Hepatocyte (in vitro differentiated cells): ENCODE data around the gene HDHD5. TPM values are rescaled to one million over a fixed set of nuclear protein-coding genes. Genes with fewer than 3 reads are reported as not detected.
A peak's percentile ranks its signal among the peaks of the same experiment; 100 is the strongest.

ENCODE experiments used
- DNase-seq: peaks from one replicate; pipeline ENCODE4 v3.0.0-alpha.2; 2016; ENCODE audit warnings: low spot score
- H2AFZ ChIP-seq: fragments of 200-600 bp; sonication (generic); 2 replicates; pipeline ENCODE4 v1.6.0; 2016; ENCODE audit warnings: antibody characterized with exemption, mild to moderate bottlenecking
- H3K27ac ChIP-seq: fragments of 200-600 bp; sonication (generic); 2 replicates; pipeline ENCODE4 v1.5.1; 2016; ENCODE audit warnings: mild to moderate bottlenecking
- H3K27me3 ChIP-seq: fragments of 200-600 bp; sonication (generic); 2 replicates; pipeline ENCODE4 v1.6.1; 2016
- H3K36me3 ChIP-seq: fragments of 200-600 bp; sonication (generic); replicated peaks from 2 replicates; pipeline ENCODE4 v1.5.1; 2016; ENCODE audit warnings: low read depth; ENCODE audit not compliant: insufficient read depth
- H3K4me1 ChIP-seq: fragments of 200-600 bp; sonication (generic); 2 replicates; pipeline ENCODE4 v1.5.1; 2016; ENCODE audit warnings: mild to moderate bottlenecking, moderate library complexity; ENCODE audit not compliant: insufficient read depth
- H3K4me2 ChIP-seq: fragments of 200-600 bp; sonication (generic); 2 replicates; pipeline ENCODE4 v1.6.0; 2016
- H3K4me3 ChIP-seq: fragments of 200-600 bp; sonication (generic); 2 replicates; pipeline ENCODE4 v1.5.1; 2016; ENCODE audit warnings: mild to moderate bottlenecking
- H3K79me2 ChIP-seq: fragments of 200-600 bp; sonication (generic); 2 replicates; pipeline ENCODE4 v1.6.0; 2017; ENCODE audit warnings: mild to moderate bottlenecking
- H3K9me2 ChIP-seq: fragments of 200-600 bp; sonication (generic); replicated peaks from 2 replicates; pipeline ENCODE4 v1.6.0; 2017; ENCODE audit warnings: mild to moderate bottlenecking; ENCODE audit not compliant: insufficient read depth
- H3K9me3 ChIP-seq: fragments of 200-600 bp; sonication (generic); 2 replicates; pipeline ENCODE4 v1.5.1; 2016; ENCODE audit warnings: low read depth, mild to moderate bottlenecking
- H4K20me1 ChIP-seq: fragments of 200-600 bp; sonication (generic); 2 replicates; pipeline ENCODE4 v1.6.0; 2016; ENCODE audit warnings: mild to moderate bottlenecking; ENCODE audit not compliant: insufficient read depth, poor library complexity, severe bottlenecking
- EZH2 ChIP-seq: fragments of 200-600 bp; sonication (generic); IDR thresholded peaks from 2 replicates; pipeline ENCODE4 v1.6.1; 2016; ENCODE audit warnings: antibody characterized with exemption, mild to moderate bottlenecking, borderline replicate concordance
- EZH2phosphoT487 ChIP-seq: fragments of 200-600 bp; sonication (generic); IDR thresholded peaks from one replicate; pipeline ENCODE4 v1.6.1; 2018; ENCODE audit warnings: antibody characterized with exemption, mild to moderate bottlenecking, low read depth, moderate library complexity; ENCODE audit not compliant: unreplicated experiment, severe bottlenecking
- WGBS: methylation state at CpG from one replicate; pipeline ENCODE4 v1.1.6; 2016; ENCODE audit warnings: low lambda C conversion rate; ENCODE audit errors: missing lambda C conversion rate; 5-methylcytosine and 5-hydroxymethylcytosine counted together
- polyA plus RNA-seq: library from polyadenylated mRNA; unstranded; fragments of >200 nt; fragmentation: Nextera tagmentation; extraction: Ambion mirVana; gene quantifications from 2 replicates; pipeline ENCODE4 v1.2.1, GENCODE V29; 2016
- total RNA-seq: library from RNA; depleted of rRNA; stranded (reverse); fragments of >200 nt; gene quantifications from 2 replicates; pipeline ENCODE4 v1.2.3, GENCODE V29; 2014
- TF ChIP-seq, protein P1 (sequence below): fragments of 200-600 bp; sonication (generic); IDR thresholded peaks from 2 replicates; pipeline ENCODE4 v1.5.1; 2016; ENCODE audit warnings: antibody characterized with exemption, mild to moderate bottlenecking; ENCODE audit not compliant: poor library complexity

HDHD5 gene
- total and polyA plus RNA-seq, 2 experiments from 2014 or later = 32.9 to 53.2 TPM

DNA sequence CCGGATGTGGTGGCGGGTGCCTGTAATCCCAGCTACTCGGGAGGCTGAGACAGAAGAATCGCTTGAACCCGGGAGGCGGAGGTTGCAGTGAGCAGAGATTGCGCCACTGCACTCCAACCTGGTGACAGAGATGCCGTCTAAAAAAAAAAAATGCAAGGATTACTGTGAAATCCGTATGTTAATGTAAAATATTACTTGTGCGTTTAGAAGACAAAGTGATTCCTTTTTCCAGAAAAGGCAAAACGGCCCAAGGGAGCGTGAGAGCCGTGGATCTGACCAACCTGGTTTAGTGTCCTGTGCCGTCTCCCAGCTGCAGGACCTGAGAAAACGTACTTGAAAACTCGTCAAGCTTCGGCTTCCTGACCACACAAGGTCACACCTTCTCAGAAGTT, 905 bp downstream of the HDHD5 start:
- Histone ChIP-seq H3K79me2 (peaks cover 49% of the 10 kb centered on the region), H3K4me1 (peaks cover 13% of the 10 kb centered on the region), H3K9me3 (no peaks in the 10 kb centered on the region), H3K27ac (peak overlapping the region; percentile 96), H2AFZ (peak overlapping the region; percentile 100), H4K20me1 (peaks cover 3% of the 10 kb centered on the region), H3K4me2 (peak overlapping the region; percentile 92), H3K36me3 (no peaks in the 10 kb centered on the region), H3K27me3 (no peaks in the 10 kb centered on the region), H3K4me3 (peak overlapping the region; percentile 60), H3K9me2 (no peaks in the 10 kb centered on the region)
- 52% methylated on average over 17 of the region's 17 CpGs for WGBS
- TF ChIP-seq, protein P1, sequence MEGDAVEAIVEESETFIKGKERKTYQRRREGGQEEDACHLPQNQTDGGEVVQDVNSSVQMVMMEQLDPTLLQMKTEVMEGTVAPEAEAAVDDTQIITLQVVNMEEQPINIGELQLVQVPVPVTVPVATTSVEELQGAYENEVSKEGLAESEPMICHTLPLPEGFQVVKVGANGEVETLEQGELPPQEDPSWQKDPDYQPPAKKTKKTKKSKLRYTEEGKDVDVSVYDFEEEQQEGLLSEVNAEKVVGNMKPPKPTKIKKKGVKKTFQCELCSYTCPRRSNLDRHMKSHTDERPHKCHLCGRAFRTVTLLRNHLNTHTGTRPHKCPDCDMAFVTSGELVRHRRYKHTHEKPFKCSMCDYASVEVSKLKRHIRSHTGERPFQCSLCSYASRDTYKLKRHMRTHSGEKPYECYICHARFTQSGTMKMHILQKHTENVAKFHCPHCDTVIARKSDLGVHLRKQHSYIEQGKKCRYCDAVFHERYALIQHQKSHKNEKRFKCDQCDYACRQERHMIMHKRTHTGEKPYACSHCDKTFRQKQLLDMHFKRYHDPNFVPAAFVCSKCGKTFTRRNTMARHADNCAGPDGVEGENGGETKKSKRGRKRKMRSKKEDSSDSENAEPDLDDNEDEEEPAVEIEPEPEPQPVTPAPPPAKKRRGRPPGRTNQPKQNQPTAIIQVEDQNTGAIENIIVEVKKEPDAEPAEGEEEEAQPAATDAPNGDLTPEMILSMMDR = no peak
- no peak for TF ChIP-seq EZH2phosphoT487
- no peak for TF ChIP-seq EZH2
- no peak for DNase-seq

DNA sequence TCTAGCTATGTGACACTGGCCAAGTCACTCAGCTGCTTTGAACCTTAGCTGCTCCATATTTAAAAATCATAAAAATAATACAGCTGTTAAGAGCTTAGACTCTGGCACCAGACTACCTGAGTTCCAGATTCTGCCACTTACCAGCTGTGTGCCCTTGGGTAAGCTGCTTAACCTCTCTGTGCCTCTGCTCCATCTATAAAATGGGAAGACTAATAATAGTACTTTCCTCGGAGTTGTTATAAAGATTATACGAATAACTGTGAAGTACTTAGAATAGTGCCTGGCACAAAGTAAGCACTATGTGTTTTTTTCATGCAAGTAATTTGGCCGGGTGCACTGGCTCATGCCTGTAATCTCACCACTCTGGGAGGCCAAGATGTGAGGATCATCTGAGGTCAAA, 1.4 kb downstream of the HDHD5 start:
- TF ChIP-seq EZH2phosphoT487 = no peak
- no peak for TF ChIP-seq EZH2
- TF ChIP-seq, protein P1 = no peak
- Histone ChIP-seq H3K27me3 (no peaks in the 10 kb centered on the region), H3K79me2 (peaks cover 54% of the 10 kb centered on the region), H3K36me3 (no peaks in the 10 kb centered on the region), H2AFZ (peak overlapping the region; percentile 100), H3K4me1 (peaks cover 13% of the 10 kb centered on the region), H3K9me2 (no peaks in the 10 kb centered on the region), H4K20me1 (peaks cover 6% of the 10 kb centered on the region), H3K27ac (peak overlapping the region; percentile 96), H3K4me2 (peak overlapping the region; percentile 92), H3K9me3 (no peaks in the 10 kb centered on the region), H3K4me3 (no peak overlapping the region)
- WGBS = 92% methylated on average over 3 of the region's 3 CpGs
- no peak for DNase-seq

DNA sequence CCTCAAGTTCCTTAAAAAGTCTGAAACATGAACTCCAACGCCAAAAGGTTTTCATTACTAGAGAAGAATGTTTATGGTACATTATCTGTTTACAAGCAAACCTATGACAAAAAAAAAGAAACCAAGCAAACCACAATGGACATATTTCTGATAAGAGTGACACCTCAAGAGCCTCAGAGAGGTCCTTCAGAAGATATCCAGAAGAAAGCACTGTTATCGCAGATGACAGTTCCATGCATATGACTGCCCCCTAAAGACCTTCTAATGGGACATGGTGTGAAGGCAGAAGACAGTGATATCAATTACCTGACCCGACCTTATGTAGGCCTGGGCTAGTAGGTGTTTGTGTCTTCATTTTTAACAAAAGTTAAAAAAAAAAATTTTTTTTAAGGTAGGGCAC, 3.1 kb downstream of the HDHD5 start:
- no peak for DNase-seq
- H3K27ac ChIP-seq = no peak overlapping the region
- no peaks in the 10 kb centered on the region for H3K9me2 ChIP-seq
- H3K36me3 ChIP-seq = no peaks in the 10 kb centered on the region
- 65% methylated on average over 3 of the region's 3 CpGs for WGBS
- H3K4me2 ChIP-seq = no peak overlapping the region
- H4K20me1 ChIP-seq = peaks cover 6% of the 10 kb centered on the region
- H3K27me3 ChIP-seq = no peaks in the 10 kb centered on the region
- H3K79me2 ChIP-seq = peaks cover 65% of the 10 kb centered on the region
- no peak for TF ChIP-seq EZH2
- TF ChIP-seq, protein P1 = no peak
- no peak for TF ChIP-seq EZH2phosphoT487
- H3K4me1 ChIP-seq = peaks cover 13% of the 10 kb centered on the region
- H3K4me3 ChIP-seq = no peak overlapping the region
- H2AFZ ChIP-seq = no peak overlapping the region
- H3K9me3 ChIP-seq = no peaks in the 10 kb centered on the region

DNA sequence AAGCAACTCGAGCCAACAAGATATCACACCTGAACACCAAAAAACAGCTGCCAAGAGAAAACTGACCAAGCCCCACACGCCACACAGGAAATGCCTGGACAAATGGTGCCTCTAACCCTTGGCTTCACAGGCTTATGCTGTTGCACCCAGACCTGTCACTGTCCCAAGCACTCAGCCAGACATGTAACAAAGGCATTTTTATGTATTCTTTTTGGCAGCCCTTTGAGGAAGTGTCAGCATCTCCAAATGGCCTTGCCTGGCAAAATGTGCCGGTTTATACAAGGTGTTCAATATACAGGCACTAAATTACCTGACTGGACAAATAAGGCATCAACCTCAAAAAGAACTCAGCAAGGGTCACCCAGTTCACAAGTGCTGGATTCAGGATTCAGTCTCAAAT, 6.1 kb downstream of the HDHD5 start:
- Histone ChIP-seq H3K9me2 (no peaks in the 10 kb centered on the region), H3K36me3 (no peaks in the 10 kb centered on the region), H3K9me3 (no peaks in the 10 kb centered on the region), H3K79me2 (peaks cover 85% of the 10 kb centered on the region), H2AFZ (no peak overlapping the region), H4K20me1 (peaks cover 6% of the 10 kb centered on the region), H3K4me2 (no peak overlapping the region), H3K27ac (no peak overlapping the region), H3K4me1 (peaks cover 9% of the 10 kb centered on the region), H3K27me3 (no peaks in the 10 kb centered on the region), H3K4me3 (no peak overlapping the region)
- DNase-seq = no peak
- TF ChIP-seq EZH2 = no peak
- 82% methylated on average over 3 of the region's 3 CpGs for WGBS
